T-helper 2 cell (primary cell): ENCODE measurements around the gene TTC23.
A peak's percentile ranks its signal among the peaks of the same experiment; 100 is the strongest.

Experiments used
- DNase-seq, 5 experiments: peaks; one replicate each; pipeline versions ENCODE4 v3.0.0 to v3.0.0-alpha.2; 2012 to 2022
- total RNA-seq, 2 donors: gene quantifications; one replicate each; lab custom pipeline; 2026; lab: John Stamatoyannopoulos, UW

TTC23 gene, protein sequence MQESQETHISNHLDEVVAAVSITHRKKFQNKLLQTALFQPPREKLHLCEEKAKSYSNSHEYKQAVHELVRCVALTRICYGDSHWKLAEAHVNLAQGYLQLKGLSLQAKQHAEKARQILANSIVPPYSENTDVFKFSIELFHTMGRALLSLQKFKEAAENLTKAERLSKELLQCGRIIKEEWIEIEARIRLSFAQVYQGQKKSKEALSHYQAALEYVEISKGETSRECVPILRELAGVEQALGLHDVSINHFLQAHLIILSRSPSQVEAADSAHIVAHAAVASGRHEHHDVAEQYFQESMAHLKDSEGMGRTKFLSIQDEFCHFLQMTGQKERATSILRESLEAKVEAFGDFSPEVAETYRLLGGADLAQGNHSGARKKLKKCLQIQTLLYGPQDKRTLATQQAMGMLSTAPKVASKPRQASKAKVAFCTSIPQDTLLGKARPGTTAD
- total RNA-seq: 0 to 1.2 reads per million in 2 donors

DNA sequence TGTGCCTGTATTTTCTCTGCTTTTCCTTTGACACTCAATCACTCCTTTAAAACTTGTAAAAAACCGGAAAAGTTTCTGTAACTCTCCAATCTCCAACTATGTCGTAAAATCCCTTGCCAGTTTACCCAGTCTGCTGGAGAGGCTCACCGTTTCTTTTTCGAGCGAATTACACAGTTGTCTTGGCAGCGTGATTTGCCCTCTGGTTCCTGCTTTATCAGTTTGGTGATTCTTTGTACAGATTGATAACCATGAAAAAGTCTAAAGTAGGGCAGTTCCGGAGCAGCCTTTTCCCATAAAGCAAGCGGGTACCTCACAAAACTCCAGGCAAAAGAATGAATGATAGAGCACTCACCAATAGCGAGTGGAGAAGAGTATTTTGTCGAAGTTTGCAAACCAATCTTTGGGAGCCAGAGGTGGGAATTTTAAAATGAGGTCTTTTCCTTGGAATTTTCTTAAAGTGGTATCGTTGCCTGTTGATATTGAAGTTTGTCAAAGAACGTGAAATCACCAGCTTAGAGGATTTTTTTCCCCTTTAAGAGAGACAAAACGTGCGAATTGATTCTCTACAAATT is at the start of gene TTC23:
TSS of gene TTC23 (minus strand) at position 312 of the 572 bp plus-strand sequence. CDS start 20,869 bp downstream, outside the sequence.
- DNase-seq: no peak

DNA sequence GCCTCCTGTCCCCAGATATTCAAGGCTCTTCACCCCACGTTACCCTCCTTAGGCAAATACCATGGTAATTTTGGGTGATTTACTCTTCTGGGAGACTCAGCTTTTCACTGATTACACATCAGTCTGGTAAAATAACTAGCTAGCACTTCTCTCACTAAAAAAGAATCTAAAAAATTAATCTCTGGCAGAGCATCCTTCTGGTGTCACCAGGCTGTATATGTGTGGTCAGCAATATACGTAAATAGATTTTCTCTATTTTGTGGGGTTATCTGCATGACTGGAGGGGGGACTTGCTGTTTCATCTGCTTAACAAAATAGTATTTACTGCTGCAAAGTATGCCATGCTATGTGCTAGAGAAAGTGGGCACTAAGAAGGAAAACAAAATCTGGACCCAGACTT is 47.0 kb upstream of the TTC23 start:
- no peak for DNase-seq

DNA sequence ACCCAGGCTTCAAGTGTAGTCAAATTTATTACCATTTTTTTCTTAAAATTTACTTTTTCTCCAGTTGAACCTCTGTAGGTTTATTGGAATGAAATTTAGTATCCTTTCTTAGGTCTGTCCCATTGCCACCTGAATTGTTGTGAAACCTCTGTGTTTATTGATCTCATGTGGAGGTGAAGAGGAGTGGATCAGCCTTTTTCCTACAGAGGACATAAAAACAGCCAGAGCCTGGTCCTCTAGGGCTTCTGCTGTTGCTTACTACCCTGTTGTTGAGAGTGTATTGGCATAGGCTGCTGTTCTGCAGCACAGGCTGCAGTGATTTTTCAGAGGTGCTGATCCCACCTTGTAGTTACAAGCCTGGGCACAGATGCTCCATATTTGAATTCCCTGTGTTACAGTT is 46.5 kb upstream of the TTC23 start:
- DNase-seq: no peak

DNA sequence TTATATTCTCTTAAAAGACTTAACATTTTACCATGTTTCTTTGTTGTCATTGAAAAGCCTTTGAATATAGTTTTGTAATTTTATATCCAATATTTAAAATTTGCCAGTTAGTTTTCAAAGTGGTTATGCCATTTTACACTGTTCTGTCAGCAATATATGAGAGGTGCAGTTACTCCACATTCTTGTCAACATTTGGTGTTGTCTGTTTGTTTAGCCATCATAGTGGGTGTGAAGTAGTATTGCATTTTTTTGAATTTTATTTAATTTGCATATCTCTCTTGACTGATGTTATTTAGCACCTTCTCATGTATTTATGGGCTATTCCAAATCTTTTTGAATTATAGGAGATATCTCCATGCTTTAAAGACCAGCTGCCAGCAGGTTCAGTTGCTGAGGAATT is 42.3 kb upstream of the TTC23 start:
- DNase-seq: no peak

DNA sequence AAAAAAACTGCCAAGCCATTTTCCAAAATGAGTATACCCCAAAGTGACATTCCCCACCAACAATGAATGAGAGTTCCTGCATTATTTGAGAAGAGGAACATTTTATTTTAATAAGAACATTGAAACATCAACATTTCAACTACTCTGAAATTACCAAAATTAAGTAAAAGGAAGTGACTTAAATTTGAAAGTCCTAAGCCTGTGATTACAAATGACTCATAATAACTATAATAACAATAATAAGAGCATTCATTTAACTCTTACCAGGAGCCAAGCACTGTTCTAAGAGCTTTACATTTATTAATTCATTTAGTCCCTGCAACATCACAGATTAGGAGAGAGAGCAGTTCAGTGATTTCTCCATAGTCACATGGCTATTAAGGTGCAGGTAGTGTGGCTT is 34.3 kb upstream of the TTC23 start:
- DNase-seq: no peak

DNA sequence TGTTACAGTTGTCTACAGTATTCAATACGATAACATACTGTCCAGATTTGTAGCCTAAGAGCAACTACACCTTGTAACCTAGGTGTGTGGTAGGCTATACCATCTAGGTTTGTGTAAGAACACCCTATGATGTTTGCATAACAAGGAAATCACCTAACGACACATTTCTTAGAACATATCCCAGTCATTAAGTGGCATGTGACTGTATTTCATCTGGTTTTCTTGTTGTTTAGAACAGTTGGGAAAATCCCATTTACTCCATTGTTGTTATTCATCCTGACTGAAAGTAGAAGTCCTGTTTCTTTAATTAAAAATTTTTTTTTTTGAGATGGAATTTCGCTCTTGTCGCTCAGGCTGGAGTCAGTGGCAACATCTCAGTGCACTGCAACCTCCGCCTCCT is 33.2 kb upstream of the TTC23 start:
- no peak for DNase-seq

DNA sequence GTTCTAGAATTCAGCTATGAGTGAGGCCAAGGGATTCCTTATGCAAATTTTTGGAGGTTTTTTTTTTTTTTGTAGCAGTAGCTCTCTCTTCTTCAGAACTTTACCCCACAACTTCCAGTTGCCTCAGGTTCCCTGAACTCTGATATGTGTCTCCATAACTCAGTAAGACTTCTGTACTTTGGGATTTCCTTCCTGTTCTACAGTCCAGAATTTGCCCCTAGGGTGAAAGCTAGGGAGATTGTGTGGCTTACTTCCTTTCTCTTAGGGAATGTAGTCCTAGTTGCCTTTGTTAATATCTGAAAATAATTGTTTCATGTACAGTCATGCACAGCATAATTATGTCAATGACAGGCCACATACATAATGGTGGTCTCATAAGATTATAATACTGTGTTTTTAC is 32.7 kb upstream of the TTC23 start:
- DNase-seq: no peak

DNA sequence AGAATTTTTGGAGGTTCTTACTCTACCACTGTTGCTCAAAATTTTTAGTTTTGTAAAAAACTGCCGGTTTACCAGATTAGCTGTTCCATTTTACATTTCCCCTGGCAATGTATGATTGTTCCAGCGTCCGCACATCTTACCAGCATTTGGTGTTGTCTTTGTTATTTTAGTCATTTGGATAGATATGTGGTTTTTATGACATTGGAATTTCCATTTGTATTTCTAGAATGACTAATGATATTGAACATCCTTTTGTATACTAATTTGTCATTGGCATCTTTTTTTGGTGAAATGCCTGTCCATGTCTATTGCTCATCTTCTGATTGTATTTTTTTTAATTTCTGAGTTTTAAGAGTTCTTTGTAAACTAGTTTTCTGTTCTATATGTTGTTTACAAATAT is 30.4 kb upstream of the TTC23 start:
- peak in 1 of 5 experiments; percentile 58 for DNase-seq

DNA sequence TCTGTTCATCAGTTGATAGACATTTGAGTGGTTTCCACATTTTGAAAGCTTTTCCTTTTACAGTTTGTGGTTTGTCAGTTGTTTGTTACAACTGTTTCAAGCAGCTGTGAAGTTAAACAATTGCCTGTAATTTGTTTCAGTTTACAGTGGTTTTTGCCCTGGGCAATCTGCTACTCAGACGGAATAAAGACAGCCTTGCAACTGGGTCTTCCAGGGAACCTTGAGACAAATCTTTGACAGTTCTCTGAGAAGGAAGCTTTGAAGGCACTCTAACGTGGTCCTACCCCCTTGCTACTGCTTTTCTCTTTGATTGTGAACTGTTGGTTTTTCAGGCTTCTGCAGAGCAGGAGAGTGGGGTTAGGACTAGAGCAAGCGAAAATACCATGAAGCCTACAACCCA is 29.9 kb upstream of the TTC23 start:
- DNase-seq: peak in 1 of 5 experiments; percentile 82

DNA sequence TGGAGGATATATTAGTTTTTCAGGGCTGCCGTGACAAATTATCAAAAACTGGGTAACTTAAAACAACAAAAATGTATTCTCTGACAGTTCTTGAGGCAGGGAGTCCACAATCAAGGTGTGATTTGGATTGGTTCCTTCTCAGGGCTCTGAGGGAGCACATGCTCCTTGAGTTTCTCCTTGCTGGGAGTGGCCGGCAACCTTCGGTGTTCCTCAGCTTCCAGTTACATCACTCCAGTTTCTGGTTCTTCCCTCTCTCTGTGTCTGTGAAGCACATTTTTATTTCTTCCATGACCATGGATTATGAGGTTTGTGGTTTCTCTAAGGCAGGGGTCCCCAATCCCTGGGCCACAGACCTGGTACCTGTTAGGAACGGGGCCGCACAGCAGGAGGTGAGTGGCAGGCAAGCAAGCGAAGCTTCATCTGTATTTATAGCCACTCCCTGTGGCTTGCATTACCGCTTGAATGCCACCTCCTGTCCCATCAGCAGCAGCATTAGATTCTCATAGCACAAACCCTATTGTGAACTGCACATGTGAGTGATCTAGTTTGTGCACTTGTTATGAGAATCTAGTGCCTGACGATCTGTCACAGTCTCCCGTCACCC is 26.2 kb upstream of the TTC23 start:
- peak in 1 of 5 experiments; percentile 16 for DNase-seq

DNA sequence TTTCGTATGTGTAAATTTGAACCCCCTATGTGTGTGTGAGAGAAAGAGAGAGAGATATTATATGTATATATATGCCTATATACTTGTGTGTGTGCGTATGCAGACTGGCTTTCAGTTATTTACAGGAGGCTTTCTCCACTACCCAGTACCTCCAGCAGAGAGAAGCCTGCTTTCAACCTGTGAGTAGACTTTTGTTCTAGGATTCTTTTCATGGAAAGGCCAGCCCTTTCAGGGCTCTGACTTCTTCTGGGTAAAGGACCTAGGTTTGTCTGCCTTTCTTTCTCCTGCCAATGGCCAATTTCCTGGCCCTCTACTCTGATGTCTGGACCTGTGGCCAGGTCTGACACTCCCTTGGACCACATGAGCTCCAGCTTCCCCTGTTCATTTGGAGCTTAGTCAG is 25.7 kb upstream of the TTC23 start:
- DNase-seq: no peak

DNA sequence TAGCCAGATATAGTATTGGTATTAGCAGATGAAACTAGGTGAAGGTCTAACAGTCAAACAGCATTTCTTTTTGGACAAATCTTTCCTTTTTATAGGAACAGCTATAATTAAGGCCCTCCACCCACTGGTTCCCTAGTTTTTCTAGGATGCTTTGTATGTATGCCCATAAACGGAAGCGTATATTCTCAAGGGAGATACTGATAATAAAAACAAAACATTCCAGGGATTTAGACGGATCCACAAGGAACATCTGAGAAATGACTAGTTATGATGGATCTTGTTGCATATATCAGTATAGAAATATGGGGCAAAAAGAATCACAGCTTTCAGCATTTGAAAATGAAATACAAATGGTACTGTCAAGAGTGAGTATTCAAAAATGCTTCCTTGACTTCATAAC is 24.4 kb upstream of the TTC23 start:
- no peak for DNase-seq

DNA sequence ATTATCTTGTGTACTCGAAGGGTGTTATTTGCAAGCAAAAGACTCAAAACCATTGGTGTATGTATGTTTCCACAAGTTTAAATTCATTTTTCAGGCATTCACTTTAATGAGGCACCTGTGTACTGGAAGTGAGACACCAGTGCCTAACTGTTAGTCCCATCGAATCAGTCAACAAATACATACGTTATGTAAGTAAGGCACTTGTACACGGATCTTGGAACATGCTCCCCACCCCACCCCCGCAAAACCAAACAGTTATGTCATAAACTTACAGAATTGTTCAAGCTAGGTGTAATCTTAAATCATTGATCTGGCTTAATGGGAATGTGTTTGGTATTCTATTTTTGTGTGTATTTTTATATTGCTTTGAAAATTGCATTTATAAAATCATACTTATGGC is 19.1 kb upstream of the TTC23 start:
- no peak for DNase-seq

DNA sequence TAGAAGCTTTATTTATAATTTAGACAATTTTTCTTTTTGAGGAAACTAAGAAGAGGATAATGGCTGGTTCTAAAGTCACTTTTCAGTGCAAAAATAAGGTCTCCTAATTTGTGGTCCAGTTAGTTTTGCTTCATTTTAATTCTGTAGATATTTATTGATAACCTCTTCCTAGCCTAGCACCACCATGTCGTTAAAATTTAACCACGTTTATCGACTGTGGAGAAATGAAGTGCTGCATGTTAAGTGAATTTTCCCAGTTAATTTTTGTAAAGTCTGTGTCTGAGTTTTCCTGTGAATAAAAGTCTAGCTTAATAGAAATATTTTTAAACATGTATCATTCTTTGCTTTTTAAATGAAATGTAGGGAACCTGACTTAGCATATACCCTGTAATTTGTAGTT is 18.6 kb upstream of the TTC23 start:
- no peak for DNase-seq

DNA sequence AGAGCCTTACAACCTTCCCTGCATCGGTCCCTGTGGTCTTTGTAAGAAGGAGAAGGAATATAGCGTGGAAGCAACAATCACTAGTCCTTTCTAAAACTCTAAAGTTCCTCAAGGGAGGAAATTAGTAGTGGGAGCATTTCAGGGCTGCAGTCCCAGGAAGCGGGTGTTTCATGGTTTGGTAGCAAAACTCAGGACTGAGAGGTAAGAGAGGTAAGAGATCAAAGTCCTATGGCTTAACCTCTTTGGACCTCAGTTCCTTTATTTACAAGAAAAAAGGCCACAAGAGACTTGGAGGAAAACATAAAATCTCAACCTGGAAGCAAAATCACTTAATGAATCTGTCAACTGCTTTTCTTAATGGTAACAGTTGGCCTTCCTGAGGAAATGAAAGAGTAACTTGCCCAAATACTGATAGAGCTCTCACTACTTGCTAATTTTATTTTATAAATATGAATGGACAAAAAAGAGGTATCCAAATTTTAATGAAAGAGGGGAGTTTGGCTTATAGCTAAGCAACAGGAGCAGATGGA is 16.2 kb upstream of the TTC23 start:
- no peak for DNase-seq

DNA sequence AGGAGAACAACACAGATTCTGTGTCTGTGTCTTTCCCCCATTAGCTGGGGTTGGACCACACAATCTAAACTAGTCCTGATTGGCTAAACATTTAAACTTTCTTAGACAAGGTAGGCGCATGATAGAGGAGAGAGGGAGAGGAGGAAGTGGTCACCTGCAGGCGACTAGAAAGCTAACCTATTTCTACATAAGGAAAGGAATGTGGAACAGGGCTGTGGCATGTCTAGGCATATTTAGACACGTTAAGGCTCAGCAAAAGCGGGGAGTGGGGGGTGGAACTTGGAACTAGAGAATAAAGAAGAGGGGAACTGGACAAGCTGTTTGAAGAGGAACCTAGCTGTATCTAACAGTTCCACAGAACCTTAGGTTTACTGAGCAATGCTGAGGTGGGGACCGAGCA is 14.7 kb upstream of the TTC23 start:
- no peak for DNase-seq

DNA sequence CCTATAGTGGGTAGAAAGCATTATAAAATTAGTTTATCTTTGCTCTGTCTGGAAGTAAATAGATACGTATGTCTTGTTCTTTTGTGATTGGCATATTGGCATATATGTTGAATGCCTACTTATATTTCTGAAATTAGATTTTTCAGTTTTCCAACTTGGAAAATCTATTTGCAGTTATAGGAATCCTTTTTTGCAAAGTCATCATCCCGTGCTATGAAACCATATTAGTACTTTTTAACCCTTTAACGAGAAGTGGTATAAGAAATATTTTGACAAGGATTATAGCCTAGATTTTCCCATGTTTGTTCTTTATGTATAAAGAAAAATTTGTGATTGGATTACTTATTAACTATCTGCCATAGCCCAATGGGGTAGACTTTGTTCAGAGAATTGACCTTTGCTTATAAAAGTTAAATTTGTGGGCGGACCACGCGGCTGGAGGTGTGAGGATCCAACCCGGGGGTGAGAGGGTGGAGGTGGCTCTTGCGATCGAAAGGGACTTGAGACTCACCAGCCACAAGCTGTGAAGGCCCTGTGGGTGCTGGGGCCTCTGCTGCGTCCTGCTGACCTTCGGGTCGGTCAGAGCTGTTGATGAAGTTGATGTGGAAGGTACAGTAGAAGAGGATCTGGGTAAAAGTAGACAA is 7.8 kb upstream of the TTC23 start:
- DNase-seq: no peak

DNA sequence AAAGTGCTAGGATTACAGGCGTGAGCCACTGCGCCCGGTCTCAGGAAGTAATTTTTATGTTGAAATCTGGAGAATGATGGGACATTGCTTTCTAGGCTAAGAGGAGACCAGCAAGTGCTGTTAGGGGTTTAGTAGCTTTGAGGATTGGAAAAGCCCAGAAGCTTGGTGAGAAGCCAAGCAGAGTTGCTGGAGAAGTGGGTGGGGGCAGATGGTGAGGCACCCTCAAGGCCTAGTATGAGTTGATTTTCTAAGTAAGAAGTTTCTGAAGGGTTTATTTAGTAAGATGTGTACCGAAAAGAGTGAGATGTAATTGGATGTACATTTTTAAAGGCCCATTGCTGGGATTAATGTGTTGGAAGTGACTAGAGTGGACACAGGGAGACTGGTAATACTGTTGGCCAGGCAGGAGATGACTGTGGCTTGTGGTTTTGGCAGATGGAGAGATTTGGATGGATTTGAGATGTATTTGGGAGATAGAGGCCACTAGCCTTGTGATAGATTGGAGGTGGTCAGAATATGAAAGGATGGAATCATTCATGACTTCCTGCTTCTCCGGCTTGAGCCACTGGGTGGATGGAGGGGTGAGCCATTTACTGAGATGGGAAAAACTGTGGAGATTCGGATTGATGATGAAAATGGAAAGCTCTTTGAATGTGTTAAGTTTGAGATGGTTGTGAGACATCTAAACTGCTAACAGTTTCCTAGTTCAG is 4.2 kb upstream of the TTC23 start:
- DNase-seq: peak in 1 of 5 experiments; percentile 37

DNA sequence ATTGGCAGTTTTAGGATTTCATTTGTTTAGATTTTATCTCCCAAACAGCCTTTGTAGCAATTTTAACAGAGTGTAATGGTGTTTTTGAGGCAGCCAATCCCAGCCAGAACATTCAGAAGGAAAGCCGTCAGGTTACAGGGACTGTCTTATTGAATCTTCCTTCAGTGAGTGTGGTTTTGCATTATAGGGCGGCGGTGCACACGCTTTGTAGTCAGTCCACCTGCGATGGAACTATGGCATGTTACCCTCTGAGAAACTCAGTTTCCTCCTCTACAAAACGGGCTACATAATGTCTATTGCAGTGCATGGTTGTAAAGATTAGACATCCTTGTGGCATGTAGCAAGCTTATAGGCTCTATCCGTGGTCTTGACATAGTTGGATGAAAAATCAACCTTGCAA is 2.9 kb upstream of the TTC23 start:
- no peak for DNase-seq

DNA sequence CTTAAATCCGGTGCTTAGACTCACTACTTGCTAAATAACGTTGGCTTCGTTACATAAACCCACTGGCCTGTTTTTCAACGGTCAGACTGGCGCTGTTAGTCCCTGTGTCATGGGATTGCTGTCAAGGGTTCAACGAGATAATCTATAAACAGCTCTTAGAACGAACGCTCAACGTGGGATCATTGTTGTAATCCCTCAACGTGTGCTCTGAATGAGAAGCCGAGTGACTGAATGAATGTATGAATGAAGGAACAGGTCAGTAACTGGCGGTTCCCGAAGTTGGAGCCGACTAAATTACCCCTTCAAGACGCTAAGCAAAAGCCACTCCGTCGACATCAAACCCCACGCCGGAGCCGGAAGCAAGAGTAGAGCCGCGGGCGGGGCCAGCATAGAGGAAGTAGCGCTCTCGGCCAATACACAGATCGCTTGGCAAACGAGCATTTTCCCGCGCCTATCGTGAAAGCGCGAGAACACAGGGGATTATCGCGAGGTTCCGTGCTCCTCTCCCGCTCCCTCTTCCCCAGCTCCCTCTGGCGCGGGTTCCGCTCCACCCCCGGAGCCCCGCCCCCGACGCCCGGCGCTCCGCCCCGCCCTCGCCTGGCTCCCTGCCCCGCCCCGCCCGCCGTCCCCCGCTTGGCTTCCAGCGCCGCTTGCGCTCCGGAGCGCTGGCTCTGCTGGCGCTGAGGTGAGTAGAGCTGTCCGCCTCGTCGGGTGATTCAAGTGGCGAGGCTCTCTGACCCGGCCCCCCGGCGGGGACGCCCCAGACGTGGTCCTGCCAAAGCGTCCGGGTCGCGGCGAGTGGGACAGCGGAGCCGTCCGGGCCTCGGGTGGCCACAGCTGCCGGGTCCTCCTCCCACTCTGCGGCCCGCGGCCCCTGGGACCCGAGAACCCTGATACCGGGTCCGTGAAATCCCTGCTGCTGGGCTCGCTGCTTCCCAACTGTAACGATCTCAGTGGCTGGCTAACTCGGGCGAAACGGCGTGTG is 1.8 kb upstream of the TTC23 start, which contains the start of gene LRRC28:
TSS of gene LRRC28 (plus strand) at position 625 of the 985 bp plus-strand sequence. CDS start 4,477 bp downstream, outside the sequence.
- peak; percentile 78 to 99 (median 87) for DNase-seq

DNA sequence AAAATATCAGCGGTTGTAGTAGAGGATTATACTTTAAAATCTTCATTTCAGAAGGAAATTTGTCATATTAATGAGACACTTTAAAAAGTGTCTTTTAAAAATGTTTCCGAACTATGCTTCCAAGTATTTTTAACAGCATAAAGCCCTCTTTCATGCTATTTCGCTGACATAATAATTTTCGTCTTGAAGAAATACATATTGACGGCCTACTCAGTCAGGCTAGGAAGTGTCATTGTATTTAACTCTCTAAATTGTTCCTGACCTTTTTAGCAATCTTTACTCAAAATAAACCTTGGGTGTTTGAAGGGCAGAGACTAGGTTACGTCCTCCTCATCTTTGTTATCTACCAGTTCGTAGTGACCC is 1.1 kb upstream of the TTC23 start:
- no peak for DNase-seq
